ENCODE results near the gene SLC25A13. TPM values are rescaled to one million over a fixed set of nuclear protein-coding genes. Genes with fewer than 3 reads are reported as not detected.

The SLC25A13 gene
- total and polyA plus RNA-seq, 9 of the 15 experiments (the other 6 are each of a cell fraction or from before 2014, with no cell fraction given) = 21.4 to 80.2 (median 58.7) TPM

DNA sequence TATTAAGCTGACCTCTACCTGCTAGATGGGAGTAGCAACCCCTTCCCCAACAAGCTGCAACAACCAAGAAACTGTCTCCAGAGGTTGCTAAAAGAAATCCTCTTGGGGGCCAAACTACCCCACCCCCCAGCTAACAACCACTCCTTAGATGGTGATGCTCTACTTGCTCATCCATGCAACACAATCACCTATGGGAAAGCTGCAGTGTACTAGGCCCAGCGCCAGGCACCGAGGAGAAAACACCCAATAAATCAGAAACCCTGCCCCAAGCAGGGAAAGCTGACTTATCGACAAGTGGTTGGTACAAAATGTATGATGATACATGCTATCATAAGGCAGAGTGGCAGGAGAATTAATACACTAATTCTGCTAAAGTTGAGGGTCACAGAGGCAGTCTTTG is 17.3 kb downstream of the SLC25A13 start:
- no peak overlapping the region for H3K4me2 ChIP-seq (ENCODE audit: insufficient read depth, low read length)
- peaks cover 31% of the 10 kb centered on the region for H4K20me1 ChIP-seq (replicated peaks; ENCODE audit: control insufficient read depth, insufficient read depth, low read length)
- DNase-seq (ENCODE audit: extremely low read depth in 1 of 4, low spot score in 3 of 4) = no peak
- H3K9me3 ChIP-seq (replicated peaks; ENCODE audit: control insufficient read depth, insufficient read depth, low read depth, low read length) = no peaks in the 10 kb centered on the region; the same call in 1 of the 2 replicates
- no peaks in the 10 kb centered on the region for H3K27me3 ChIP-seq (ENCODE audit: control insufficient read depth in 2 of 2, insufficient read depth in 2 of 2, low read length in 2 of 2)
- H3K36me3 ChIP-seq (ENCODE audit: control insufficient read depth, insufficient read depth, low read length) = peaks cover 16% of the 10 kb centered on the region; the same call in 2 of the 3 replicates
- FAIRE-seq = no peak
- no peak overlapping the region for H3K4me3 ChIP-seq
- ATAC-seq = no peak
- in situ Hi-C loops (cut with MboI) = no loop called here
- no peak overlapping the region for H3K27ac ChIP-seq (ENCODE audit: extremely low read depth, low read depth, low read length)
- BruUV-seq (replicated peaks) = no TSS peak
- WGBS (ENCODE audit: insufficient coverage, low coverage, missing lambda C conversion rate) = 89% methylated on average over 3 of the region's 3 CpGs
- H3K9me1 ChIP-seq (ENCODE audit: control insufficient read depth, insufficient read depth, low read length) = no peaks in the 10 kb centered on the region
- H3K79me2 ChIP-seq (ENCODE audit: control insufficient read depth, insufficient read depth, low read length) = peaks cover 93% of the 10 kb centered on the region
- peaks cover 0 to 45% of the 10 kb centered on the region in 2 experiments; a peak in 4 of 5 replicates for H3K4me1 ChIP-seq (replicated peaks in 1 of 2; ENCODE audit: control insufficient read depth in 2 of 2, insufficient read depth in 2 of 2, low read length in 2 of 2)
- intact Hi-C loops (cut with micrococcal nuclease) = no loop called here
- ChIA-PET CTCF (ENCODE audit: low intra/inter-chr PET ratio) (no interaction called here), POLR2A (interaction anchor here (0.7 to 1.6 kb wide), 2 partner anchors 10 to 13 kb away, joined by 3 to 5 read pairs; no protein-coding TSS in a partner anchor)
- no peak overlapping the region for H3K9ac ChIP-seq (ENCODE audit: insufficient read depth in 1 of 2, low read depth in 2 of 2, low read length in 2 of 2)
- no peak overlapping the region for H2AFZ ChIP-seq (ENCODE audit: low read depth, low read length)
- TF ChIP-seq MLX (CRISPR knock-in tag; conservative IDR thresholded peaks at IDR 0.05) (no peak), CBFB (CRISPR knock-in tag; IDR thresholded peaks at IDR 0.05) (no peak), ZNF785 (CRISPR knock-in tag; IDR thresholded peaks at IDR 0.05) (no peak), GABPB1 (CRISPR knock-in tag; IDR thresholded peaks at IDR 0.05) (no peak), MTF1 (CRISPR knock-in tag; IDR thresholded peaks at IDR 0.05; ENCODE audit: borderline replicate concordance) (no peak), FOSL1 (tag; conservative IDR thresholded peaks at IDR 0.05) (no peak), BRD9 (IDR thresholded peaks at IDR 0.05; ENCODE audit: low read depth, partially characterized antibody) (no peak), CAMTA2 (CRISPR knock-in tag; conservative IDR thresholded peaks at IDR 0.05) (no peak), RBM15 (IDR thresholded peaks at IDR 0.05; ENCODE audit: insufficient read depth, low read length) (no peak), ZBED1 (IDR thresholded peaks at IDR 0.05) (no peak), NR4A1 (CRISPR knock-in tag; IDR thresholded peaks at IDR 0.05) (no peak), NR4A1 (tag; IDR thresholded peaks at IDR 0.05) (no peak)
- TF ChIP-seq, protein P1, sequence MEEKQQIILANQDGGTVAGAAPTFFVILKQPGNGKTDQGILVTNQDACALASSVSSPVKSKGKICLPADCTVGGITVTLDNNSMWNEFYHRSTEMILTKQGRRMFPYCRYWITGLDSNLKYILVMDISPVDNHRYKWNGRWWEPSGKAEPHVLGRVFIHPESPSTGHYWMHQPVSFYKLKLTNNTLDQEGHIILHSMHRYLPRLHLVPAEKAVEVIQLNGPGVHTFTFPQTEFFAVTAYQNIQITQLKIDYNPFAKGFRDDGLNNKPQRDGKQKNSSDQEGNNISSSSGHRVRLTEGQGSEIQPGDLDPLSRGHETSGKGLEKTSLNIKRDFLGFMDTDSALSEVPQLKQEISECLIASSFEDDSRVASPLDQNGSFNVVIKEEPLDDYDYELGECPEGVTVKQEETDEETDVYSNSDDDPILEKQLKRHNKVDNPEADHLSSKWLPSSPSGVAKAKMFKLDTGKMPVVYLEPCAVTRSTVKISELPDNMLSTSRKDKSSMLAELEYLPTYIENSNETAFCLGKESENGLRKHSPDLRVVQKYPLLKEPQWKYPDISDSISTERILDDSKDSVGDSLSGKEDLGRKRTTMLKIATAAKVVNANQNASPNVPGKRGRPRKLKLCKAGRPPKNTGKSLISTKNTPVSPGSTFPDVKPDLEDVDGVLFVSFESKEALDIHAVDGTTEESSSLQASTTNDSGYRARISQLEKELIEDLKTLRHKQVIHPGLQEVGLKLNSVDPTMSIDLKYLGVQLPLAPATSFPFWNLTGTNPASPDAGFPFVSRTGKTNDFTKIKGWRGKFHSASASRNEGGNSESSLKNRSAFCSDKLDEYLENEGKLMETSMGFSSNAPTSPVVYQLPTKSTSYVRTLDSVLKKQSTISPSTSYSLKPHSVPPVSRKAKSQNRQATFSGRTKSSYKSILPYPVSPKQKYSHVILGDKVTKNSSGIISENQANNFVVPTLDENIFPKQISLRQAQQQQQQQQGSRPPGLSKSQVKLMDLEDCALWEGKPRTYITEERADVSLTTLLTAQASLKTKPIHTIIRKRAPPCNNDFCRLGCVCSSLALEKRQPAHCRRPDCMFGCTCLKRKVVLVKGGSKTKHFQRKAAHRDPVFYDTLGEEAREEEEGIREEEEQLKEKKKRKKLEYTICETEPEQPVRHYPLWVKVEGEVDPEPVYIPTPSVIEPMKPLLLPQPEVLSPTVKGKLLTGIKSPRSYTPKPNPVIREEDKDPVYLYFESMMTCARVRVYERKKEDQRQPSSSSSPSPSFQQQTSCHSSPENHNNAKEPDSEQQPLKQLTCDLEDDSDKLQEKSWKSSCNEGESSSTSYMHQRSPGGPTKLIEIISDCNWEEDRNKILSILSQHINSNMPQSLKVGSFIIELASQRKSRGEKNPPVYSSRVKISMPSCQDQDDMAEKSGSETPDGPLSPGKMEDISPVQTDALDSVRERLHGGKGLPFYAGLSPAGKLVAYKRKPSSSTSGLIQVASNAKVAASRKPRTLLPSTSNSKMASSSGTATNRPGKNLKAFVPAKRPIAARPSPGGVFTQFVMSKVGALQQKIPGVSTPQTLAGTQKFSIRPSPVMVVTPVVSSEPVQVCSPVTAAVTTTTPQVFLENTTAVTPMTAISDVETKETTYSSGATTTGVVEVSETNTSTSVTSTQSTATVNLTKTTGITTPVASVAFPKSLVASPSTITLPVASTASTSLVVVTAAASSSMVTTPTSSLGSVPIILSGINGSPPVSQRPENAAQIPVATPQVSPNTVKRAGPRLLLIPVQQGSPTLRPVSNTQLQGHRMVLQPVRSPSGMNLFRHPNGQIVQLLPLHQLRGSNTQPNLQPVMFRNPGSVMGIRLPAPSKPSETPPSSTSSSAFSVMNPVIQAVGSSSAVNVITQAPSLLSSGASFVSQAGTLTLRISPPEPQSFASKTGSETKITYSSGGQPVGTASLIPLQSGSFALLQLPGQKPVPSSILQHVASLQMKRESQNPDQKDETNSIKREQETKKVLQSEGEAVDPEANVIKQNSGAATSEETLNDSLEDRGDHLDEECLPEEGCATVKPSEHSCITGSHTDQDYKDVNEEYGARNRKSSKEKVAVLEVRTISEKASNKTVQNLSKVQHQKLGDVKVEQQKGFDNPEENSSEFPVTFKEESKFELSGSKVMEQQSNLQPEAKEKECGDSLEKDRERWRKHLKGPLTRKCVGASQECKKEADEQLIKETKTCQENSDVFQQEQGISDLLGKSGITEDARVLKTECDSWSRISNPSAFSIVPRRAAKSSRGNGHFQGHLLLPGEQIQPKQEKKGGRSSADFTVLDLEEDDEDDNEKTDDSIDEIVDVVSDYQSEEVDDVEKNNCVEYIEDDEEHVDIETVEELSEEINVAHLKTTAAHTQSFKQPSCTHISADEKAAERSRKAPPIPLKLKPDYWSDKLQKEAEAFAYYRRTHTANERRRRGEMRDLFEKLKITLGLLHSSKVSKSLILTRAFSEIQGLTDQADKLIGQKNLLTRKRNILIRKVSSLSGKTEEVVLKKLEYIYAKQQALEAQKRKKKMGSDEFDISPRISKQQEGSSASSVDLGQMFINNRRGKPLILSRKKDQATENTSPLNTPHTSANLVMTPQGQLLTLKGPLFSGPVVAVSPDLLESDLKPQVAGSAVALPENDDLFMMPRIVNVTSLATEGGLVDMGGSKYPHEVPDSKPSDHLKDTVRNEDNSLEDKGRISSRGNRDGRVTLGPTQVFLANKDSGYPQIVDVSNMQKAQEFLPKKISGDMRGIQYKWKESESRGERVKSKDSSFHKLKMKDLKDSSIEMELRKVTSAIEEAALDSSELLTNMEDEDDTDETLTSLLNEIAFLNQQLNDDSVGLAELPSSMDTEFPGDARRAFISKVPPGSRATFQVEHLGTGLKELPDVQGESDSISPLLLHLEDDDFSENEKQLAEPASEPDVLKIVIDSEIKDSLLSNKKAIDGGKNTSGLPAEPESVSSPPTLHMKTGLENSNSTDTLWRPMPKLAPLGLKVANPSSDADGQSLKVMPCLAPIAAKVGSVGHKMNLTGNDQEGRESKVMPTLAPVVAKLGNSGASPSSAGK (IDR thresholded peaks at IDR 0.05) = no peak

Measured in K562 (cell line).